ENCODE results near the gene CTIF. TPM values are rescaled to one million over a fixed set of nuclear protein-coding genes. Genes with fewer than 3 reads are reported as not detected.

The CTIF gene
- total and polyA plus RNA-seq, 2 experiments from 2014 or later: 8.6 to 14.4 TPM

- Histone ChIP-seq H3K4me2 (no peak overlapping the region), H3K4me1 (ENCODE audit: insufficient read depth) (no peaks in the 10 kb centered on the region), H3K4me3 (no peak overlapping the region), H3K36me3 (ENCODE audit: insufficient read depth) (no peaks in the 10 kb centered on the region), H4K20me1 (replicated peaks; ENCODE audit: insufficient read depth) (no peaks in the 10 kb centered on the region), H3K27me3 (ENCODE audit: insufficient read depth) (no peaks in the 10 kb centered on the region), H3K79me2 (replicated peaks; ENCODE audit: insufficient read depth) (no peaks in the 10 kb centered on the region), H3K9me2 (ENCODE audit: insufficient read depth) (no peaks in the 10 kb centered on the region), H3F3A (replicated peaks; ENCODE audit: low read depth) (no peaks in the 10 kb centered on the region), H2AFZ (no peak overlapping the region), H3K27ac (ENCODE audit: low read depth) (no peak overlapping the region)
- TF ChIP-seq, protein P1, sequence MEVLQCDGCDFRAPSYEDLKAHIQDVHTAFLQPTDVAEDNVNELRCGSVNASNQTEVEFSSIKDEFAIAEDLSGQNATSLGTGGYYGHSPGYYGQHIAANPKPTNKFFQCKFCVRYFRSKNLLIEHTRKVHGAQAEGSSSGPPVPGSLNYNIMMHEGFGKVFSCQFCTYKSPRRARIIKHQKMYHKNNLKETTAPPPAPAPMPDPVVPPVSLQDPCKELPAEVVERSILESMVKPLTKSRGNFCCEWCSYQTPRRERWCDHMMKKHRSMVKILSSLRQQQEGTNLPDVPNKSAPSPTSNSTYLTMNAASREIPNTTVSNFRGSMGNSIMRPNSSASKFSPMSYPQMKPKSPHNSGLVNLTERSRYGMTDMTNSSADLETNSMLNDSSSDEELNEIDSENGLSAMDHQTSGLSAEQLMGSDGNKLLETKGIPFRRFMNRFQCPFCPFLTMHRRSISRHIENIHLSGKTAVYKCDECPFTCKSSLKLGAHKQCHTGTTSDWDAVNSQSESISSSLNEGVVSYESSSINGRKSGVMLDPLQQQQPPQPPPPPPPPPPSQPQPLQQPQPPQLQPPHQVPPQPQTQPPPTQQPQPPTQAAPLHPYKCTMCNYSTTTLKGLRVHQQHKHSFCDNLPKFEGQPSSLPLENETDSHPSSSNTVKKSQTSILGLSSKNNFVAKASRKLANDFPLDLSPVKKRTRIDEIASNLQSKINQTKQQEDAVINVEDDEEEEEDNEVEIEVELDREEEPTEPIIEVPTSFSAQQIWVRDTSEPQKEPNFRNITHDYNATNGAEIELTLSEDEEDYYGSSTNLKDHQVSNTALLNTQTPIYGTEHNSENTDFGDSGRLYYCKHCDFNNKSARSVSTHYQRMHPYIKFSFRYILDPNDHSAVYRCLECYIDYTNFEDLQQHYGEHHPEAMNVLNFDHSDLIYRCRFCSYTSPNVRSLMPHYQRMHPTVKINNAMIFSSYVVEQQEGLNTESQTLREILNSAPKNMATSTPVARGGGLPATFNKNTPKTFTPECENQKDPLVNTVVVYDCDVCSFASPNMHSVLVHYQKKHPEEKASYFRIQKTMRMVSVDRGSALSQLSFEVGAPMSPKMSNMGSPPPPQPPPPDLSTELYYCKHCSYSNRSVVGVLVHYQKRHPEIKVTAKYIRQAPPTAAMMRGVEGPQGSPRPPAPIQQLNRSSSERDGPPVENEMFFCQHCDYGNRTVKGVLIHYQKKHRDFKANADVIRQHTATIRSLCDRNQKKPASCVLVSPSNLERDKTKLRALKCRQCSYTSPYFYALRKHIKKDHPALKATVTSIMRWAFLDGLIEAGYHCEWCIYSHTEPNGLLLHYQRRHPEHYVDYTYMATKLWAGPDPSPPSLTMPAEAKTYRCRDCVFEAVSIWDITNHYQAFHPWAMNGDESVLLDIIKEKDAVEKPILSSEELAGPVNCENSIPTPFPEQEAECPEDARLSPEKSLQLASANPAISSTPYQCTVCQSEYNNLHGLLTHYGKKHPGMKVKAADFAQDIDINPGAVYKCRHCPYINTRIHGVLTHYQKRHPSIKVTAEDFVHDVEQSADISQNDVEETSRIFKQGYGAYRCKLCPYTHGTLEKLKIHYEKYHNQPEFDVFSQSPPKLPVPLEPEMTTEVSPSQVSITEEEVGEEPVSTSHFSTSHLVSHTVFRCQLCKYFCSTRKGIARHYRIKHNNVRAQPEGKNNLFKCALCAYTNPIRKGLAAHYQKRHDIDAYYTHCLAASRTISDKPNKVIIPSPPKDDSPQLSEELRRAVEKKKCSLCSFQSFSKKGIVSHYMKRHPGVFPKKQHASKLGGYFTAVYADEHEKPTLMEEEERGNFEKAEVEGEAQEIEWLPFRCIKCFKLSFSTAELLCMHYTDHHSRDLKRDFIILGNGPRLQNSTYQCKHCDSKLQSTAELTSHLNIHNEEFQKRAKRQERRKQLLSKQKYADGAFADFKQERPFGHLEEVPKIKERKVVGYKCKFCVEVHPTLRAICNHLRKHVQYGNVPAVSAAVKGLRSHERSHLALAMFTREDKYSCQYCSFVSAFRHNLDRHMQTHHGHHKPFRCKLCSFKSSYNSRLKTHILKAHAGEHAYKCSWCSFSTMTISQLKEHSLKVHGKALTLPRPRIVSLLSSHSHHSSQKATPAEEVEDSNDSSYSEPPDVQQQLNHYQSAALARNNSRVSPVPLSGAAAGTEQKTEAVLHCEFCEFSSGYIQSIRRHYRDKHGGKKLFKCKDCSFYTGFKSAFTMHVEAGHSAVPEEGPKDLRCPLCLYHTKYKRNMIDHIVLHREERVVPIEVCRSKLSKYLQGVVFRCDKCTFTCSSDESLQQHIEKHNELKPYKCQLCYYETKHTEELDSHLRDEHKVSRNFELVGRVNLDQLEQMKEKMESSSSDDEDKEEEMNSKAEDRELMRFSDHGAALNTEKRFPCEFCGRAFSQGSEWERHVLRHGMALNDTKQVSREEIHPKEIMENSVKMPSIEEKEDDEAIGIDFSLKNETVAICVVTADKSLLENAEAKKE (CRISPR knock-in tag; IDR thresholded peaks at IDR 0.05): no peak
- no peak for TF ChIP-seq REST (IDR thresholded peaks at IDR 0.05; ENCODE audit: unreplicated experiment)
- TF ChIP-seq, protein P2, sequence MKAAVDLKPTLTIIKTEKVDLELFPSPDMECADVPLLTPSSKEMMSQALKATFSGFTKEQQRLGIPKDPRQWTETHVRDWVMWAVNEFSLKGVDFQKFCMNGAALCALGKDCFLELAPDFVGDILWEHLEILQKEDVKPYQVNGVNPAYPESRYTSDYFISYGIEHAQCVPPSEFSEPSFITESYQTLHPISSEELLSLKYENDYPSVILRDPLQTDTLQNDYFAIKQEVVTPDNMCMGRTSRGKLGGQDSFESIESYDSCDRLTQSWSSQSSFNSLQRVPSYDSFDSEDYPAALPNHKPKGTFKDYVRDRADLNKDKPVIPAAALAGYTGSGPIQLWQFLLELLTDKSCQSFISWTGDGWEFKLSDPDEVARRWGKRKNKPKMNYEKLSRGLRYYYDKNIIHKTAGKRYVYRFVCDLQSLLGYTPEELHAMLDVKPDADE (IDR thresholded peaks at IDR 0.05): no peak
- TF ChIP-seq EZH2phosphoT487 (IDR thresholded peaks at IDR 0.05; ENCODE audit: unreplicated experiment): no peak
- TF ChIP-seq CREB1 (CRISPR knock-in tag; IDR thresholded peaks at IDR 0.05; ENCODE audit: low read depth): no peak
- no peak for TF ChIP-seq ZNF114 (CRISPR knock-in tag; IDR thresholded peaks at IDR 0.05)
- TF ChIP-seq STAT1 (IDR thresholded peaks at IDR 0.05; ENCODE audit: unreplicated experiment): no peak
- Mint-ChIP-seq H3K27ac (no peak overlapping the region), H3K4me1 (no peaks in the 10 kb centered on the region), H3K4me3 (no peak overlapping the region), H3K36me3 (ENCODE audit: low read depth) (no peaks in the 10 kb centered on the region), H3K9me3 (no peaks in the 10 kb centered on the region), H3K27me3 (ENCODE audit: insufficient read depth, low read depth, poor library complexity) (peaks cover 5% of the 10 kb centered on the region)
- no peak for ATAC-seq
- DNase-seq (ENCODE audit: low spot score): no peak
Observed at GRCh38 chr18:48725562-48725961, 186.7 kb downstream of the CTIF start.
